Spinal cord (tissue), 10 donors: Measurements from ENCODE around the gene CRIP2. TPM values are rescaled to one million over a fixed set of nuclear protein-coding genes. Genes with fewer than 3 reads are reported as not detected.

Experiments used
- DNase-seq, 6 donors: peaks; one replicate each; pipeline versions ENCODE4 v3.0.0 to v3.0.0-alpha.2; 2013 to 2015; ENCODE audit warnings: low spot score in 6 of 6, low read depth in 4 of 6
- H3K27ac ChIP-seq: one replicate; pipeline ENCODE4 v1.5.1; 2013; ENCODE audit warnings: low read depth, low read length, control low read depth
- H3K27me3 ChIP-seq: one replicate; pipeline ENCODE4 v1.6.1; 2013; ENCODE audit warnings: low read length; ENCODE audit not compliant: control insufficient read depth, insufficient read depth
- H3K36me3 ChIP-seq: one replicate; pipeline ENCODE4 v1.6.1; 2013; ENCODE audit warnings: low read length; ENCODE audit not compliant: control insufficient read depth, insufficient read depth
- H3K4me1 ChIP-seq: one replicate; pipeline ENCODE4 v1.6.1; 2013; ENCODE audit warnings: low read length; ENCODE audit not compliant: control insufficient read depth, insufficient read depth
- H3K4me3 ChIP-seq: one replicate; pipeline ENCODE4 v1.5.1; 2013; ENCODE audit warnings: low read depth, low read length, control low read depth
- H3K9me3 ChIP-seq: one replicate; pipeline ENCODE4 v1.6.1; 2013; ENCODE audit warnings: low read length; ENCODE audit not compliant: control insufficient read depth, insufficient read depth
- WGBS: methylation state at CpG from one replicate; pipeline ENCODE4 v1.1.5; 2013; ENCODE audit warnings: missing lambda C conversion rate; ENCODE audit not compliant: insufficient coverage; 5-methylcytosine and 5-hydroxymethylcytosine counted together
- polyA plus RNA-seq, 2 donors: library from polyadenylated mRNA; unstranded; fragments of 120-200 nt; gene quantifications; one replicate each; pipeline ENCODE4 v1.2.1, GENCODE V29; 2013; ENCODE audit not compliant: insufficient read length in 2 of 2
- total RNA-seq, 2 donors: library from RNA; depleted of rRNA in 1 of 2; stranded (reverse); fragments of 120-200 nt in 1 of 2; fragments of >200 nt in 1 of 2; gene quantifications; one replicate each; pipeline versions ENCODE4 v1.2.3 to v1.2.4, GENCODE V29; 2013 to 2014
- donor health status: healthy.

The CRIP2 gene
- total and polyA plus RNA-seq, 4 donors, result 59.0 to 334 (median 209) TPM

DNA sequence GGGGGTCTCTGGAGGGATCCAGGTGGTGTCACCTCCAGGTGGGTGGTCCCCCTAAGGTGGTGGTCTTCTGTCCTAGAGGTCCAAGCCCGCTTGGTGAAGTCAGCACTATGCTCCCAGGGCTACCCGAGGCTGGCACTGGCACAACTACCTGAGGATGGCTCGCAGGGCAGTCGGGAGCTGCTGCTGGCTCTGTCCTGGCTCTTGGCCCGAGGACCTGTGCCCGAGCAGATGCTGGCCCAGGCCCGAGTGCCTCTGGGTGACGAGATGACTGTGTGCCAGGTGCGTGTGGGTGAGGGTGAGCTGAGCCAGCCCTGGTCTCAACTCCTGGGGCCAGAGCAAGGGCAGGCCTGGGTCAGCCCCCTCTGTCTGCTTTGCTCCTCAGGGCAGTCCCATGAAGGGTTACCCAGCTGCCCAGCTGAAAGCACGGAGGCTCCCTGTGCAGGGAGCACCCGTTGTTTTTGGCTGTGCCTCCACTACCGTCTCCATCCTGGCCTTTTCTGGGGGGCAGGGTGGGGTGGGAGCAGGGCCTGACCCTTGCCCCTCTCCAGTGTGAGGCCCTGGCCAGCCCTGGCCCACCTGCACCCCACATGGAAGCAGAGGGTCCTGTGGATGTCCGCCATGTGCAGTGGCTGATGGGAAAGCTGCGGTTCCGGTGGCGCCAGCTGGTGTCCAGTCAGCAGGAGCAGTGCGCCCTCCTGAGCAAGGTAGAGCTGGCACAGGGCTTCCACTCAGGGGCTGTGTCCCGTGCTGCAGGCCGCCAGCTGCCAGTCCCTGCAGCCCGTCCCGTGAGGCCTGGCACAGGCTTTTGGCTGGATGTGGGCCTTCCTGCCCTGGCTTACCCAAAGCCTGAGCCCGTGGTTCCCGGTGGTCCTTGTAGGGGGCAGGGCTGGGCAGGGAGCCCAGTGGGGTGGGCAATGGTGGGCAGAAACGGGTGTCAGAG lies 17.7 kb downstream of the CRIP2 start:
- no peaks in the 10 kb centered on the region for H3K9me3 ChIP-seq
- 90% methylated on average over 21 of the region's 24 CpGs for WGBS
- peaks cover 51% of the 10 kb centered on the region for H3K36me3 ChIP-seq
- H3K4me3 ChIP-seq, result peak overlapping the region; percentile 16
- H3K4me1 ChIP-seq, result peaks cover 44% of the 10 kb centered on the region
- no peak for DNase-seq
- peaks cover 12% of the 10 kb centered on the region for H3K27me3 ChIP-seq
- no peak overlapping the region for H3K27ac ChIP-seq

GRCh38 chr14:105492971-105493871 lies 18.6 kb downstream of the CRIP2 start:
- no peak overlapping the region for H3K27ac ChIP-seq
- DNase-seq, result peak in 1 of 6 donors; percentile 8

GRCh38 chr14:105493921-105494605 lies 19.4 kb downstream of the CRIP2 start:
- H3K27ac ChIP-seq, result no peak overlapping the region

More at GRCh38 chr14:105492971-105493871, 18.6 kb downstream of the CRIP2 start:
- Histone ChIP-seq H3K4me3 (no peak overlapping the region), H3K27me3 (peaks cover 3% of the 10 kb centered on the region), H3K36me3 (peaks cover 60% of the 10 kb centered on the region), H3K4me1 (peaks cover 39% of the 10 kb centered on the region), H3K9me3 (no peaks in the 10 kb centered on the region)
- 92% methylated on average over 20 of the region's 20 CpGs for WGBS

GRCh38 chr14:105494606-105494929 lies 19.9 kb downstream of the CRIP2 start:
- Histone ChIP-seq H3K36me3 (peaks cover 70% of the 10 kb centered on the region), H3K9me3 (no peaks in the 10 kb centered on the region), H3K4me3 (no peak overlapping the region), H3K27me3 (no peaks in the 10 kb centered on the region), H3K27ac (no peak overlapping the region), H3K4me1 (peaks cover 39% of the 10 kb centered on the region)
- 86% methylated on average over 4 of the region's 6 CpGs for WGBS
- no peak for DNase-seq

More at GRCh38 chr14:105493921-105494605, 19.4 kb downstream of the CRIP2 start:
- peaks cover 39% of the 10 kb centered on the region for H3K4me1 ChIP-seq
- peaks cover 65% of the 10 kb centered on the region for H3K36me3 ChIP-seq
- H3K4me3 ChIP-seq, result no peak overlapping the region
- no peaks in the 10 kb centered on the region for H3K27me3 ChIP-seq
- no peaks in the 10 kb centered on the region for H3K9me3 ChIP-seq
- WGBS, result 92% methylated on average over 10 of the region's 16 CpGs
- DNase-seq, result peak in 1 of 6 donors; percentile 1

- Histone ChIP-seq H3K27ac (no peak overlapping the region), H3K36me3 (peaks cover 77% of the 10 kb centered on the region), H3K9me3 (no peaks in the 10 kb centered on the region), H3K4me1 (peaks cover 39% of the 10 kb centered on the region), H3K4me3 (no peak overlapping the region), H3K27me3 (no peaks in the 10 kb centered on the region)
- WGBS, result 88% methylated on average over 18 of the region's 18 CpGs
- DNase-seq, result peak in 1 of 6 donors; percentile 4
Measured at GRCh38 chr14:105495101-105495989, 20.7 kb downstream of the CRIP2 start.

GRCh38 chr14:105495990-105496830 lies 21.6 kb downstream of the CRIP2 start:
- Histone ChIP-seq H3K4me3 (no peak overlapping the region), H3K27ac (no peak overlapping the region), H3K4me1 (peaks cover 44% of the 10 kb centered on the region), H3K36me3 (peaks cover 78% of the 10 kb centered on the region), H3K27me3 (no peaks in the 10 kb centered on the region), H3K9me3 (no peaks in the 10 kb centered on the region)
- DNase-seq, result peak in 1 of 6 donors; percentile 1
- 90% methylated on average over 12 of the region's 18 CpGs for WGBS

- Histone ChIP-seq H3K9me3 (no peaks in the 10 kb centered on the region), H3K4me3 (no peak overlapping the region), H3K27ac (no peak overlapping the region), H3K4me1 (peaks cover 37% of the 10 kb centered on the region), H3K27me3 (no peaks in the 10 kb centered on the region), H3K36me3 (peaks cover 77% of the 10 kb centered on the region)
- no peak for DNase-seq
- 96% methylated on average over 27 of the region's 32 CpGs for WGBS
Measured at GRCh38 chr14:105496831-105497591, 22.4 kb downstream of the CRIP2 start.
